WTC11 (cell line): Measurements from ENCODE around the gene CELF2.

ENCODE experiments used
- FOXK1 ChIP-seq: sonication (generic); formaldehyde crosslinking; IDR thresholded peaks from 2 replicates; pipeline ENCODE4 v1.8.0; 2022; ENCODE audit warnings: mild to moderate bottlenecking, moderate library complexity, missing genetic modification reagents
- TF ChIP-seq, protein P1 (sequence below): fragments of 200-600 bp; IDR thresholded peaks from 2 replicates; pipeline ENCODE4 v1.8.0; 2022; ENCODE audit warnings: antibody characterized with exemption
- TF ChIP-seq, protein P2 (sequence below): sonication (generic); formaldehyde crosslinking; IDR thresholded peaks from 2 replicates; pipeline ENCODE4 v1.8.0; 2022; ENCODE audit warnings: missing genetic modification reagents

DNA sequence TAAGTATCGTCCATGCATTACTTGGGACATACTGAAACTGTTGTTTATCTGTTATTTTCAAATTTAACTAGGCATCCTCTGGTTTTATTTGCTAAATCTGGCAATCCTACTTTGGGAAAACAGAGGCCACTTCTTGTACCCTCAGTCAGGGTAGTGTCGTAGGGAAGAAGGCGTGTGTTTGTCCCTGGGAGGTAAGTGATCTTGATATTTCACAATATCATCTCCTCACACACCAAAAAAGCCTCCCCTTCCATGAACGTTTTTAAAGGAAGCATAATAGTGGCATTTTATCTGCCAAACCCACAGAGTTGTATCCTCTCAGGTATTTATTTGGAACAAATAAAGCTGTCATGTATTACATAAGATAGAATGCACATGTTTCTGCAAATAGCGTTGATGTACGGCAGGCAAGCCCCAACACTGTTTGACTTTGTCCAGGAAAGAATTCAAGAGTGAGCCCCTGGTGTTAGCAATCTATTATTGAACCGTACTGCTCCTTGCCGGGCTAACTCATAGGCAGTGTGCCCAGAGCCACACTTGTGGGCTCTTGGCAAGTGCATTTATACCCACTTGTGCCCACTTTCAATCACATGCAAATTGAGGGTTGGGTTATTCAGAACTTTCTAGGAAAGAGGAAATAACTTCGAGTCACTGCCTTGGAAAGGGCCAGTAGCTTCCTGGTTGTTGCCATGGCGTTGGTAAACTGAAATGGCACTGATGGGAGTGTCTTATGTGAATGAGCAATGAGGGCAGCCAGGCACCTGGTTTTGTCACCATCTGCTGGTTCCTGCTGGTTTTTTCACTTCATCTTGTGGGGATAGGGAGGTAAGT, 327.8 kb downstream of the CELF2 start:
- TF ChIP-seq FOXK1 (CRISPR knock-in tag) = no peak
- TF ChIP-seq, protein P1, sequence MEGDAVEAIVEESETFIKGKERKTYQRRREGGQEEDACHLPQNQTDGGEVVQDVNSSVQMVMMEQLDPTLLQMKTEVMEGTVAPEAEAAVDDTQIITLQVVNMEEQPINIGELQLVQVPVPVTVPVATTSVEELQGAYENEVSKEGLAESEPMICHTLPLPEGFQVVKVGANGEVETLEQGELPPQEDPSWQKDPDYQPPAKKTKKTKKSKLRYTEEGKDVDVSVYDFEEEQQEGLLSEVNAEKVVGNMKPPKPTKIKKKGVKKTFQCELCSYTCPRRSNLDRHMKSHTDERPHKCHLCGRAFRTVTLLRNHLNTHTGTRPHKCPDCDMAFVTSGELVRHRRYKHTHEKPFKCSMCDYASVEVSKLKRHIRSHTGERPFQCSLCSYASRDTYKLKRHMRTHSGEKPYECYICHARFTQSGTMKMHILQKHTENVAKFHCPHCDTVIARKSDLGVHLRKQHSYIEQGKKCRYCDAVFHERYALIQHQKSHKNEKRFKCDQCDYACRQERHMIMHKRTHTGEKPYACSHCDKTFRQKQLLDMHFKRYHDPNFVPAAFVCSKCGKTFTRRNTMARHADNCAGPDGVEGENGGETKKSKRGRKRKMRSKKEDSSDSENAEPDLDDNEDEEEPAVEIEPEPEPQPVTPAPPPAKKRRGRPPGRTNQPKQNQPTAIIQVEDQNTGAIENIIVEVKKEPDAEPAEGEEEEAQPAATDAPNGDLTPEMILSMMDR = no peak
- TF ChIP-seq, protein P2, sequence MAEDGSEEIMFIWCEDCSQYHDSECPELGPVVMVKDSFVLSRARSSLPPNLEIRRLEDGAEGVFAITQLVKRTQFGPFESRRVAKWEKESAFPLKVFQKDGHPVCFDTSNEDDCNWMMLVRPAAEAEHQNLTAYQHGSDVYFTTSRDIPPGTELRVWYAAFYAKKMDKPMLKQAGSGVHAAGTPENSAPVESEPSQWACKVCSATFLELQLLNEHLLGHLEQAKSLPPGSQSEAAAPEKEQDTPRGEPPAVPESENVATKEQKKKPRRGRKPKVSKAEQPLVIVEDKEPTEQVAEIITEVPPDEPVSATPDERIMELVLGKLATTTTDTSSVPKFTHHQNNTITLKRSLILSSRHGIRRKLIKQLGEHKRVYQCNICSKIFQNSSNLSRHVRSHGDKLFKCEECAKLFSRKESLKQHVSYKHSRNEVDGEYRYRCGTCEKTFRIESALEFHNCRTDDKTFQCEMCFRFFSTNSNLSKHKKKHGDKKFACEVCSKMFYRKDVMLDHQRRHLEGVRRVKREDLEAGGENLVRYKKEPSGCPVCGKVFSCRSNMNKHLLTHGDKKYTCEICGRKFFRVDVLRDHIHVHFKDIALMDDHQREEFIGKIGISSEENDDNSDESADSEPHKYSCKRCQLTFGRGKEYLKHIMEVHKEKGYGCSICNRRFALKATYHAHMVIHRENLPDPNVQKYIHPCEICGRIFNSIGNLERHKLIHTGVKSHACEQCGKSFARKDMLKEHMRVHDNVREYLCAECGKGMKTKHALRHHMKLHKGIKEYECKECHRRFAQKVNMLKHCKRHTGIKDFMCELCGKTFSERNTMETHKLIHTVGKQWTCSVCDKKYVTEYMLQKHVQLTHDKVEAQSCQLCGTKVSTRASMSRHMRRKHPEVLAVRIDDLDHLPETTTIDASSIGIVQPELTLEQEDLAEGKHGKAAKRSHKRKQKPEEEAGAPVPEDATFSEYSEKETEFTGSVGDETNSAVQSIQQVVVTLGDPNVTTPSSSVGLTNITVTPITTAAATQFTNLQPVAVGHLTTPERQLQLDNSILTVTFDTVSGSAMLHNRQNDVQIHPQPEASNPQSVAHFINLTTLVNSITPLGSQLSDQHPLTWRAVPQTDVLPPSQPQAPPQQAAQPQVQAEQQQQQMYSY (CRISPR knock-in tag) = no peak
